HG02610 (cell line): ENCODE measurements around the gene NGLY1.

Experiments used
- ATAC-seq: cut with Tn5 transposase; IDR thresholded peaks from one replicate; pipeline ENCODE4 v1.9.1; 2021; ENCODE audit warnings: mild to moderate bottlenecking, moderate library complexity; ENCODE audit not compliant: unreplicated experiment

The NGLY1 gene

GRCh38 chr3:25713341-25713985 lies 69.8 kb downstream of the NGLY1 start:
- no peak for ATAC-seq

- no peak for ATAC-seq
Measured at GRCh38 chr3:25711090-25711489, 72.2 kb downstream of the NGLY1 start.

DNA sequence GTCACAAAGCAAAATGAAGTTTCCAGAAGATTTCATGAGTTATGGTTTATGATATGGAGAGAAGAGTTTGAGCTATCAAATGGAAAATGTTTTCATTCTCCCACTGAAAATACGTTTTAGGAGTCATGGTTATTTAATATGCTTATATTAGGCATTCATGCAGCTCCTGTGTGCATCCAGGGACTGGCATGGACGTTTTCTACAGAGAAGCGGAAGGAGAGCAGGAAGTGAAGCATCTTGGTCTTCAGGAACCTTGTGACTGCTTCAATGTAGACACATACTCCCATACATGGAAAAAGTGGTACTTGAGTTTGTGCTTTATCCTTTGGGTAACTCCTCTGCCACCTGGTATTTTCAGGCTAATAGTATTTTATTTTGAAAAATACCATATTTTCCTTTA lies 75.2 kb downstream of the NGLY1 start:
- ATAC-seq, result no peak

- ATAC-seq, result no peak
Measured at GRCh38 chr3:25707268-25707926, 75.8 kb downstream of the NGLY1 start.

- no peak for ATAC-seq
Measured at GRCh38 chr3:25706213-25706612, 77.0 kb downstream of the NGLY1 start.

- ATAC-seq, result no peak
Measured at GRCh38 chr3:25697553-25697952, 85.7 kb downstream of the NGLY1 start.

- ATAC-seq, result no peak
Measured at GRCh38 chr3:25695731-25696420, 87.4 kb downstream of the NGLY1 start.

GRCh38 chr3:25693238-25693637 lies 90.0 kb downstream of the NGLY1 start:
- ATAC-seq, result no peak

GRCh38 chr3:25692341-25692740 lies 90.9 kb downstream of the NGLY1 start:
- ATAC-seq, result no peak

DNA sequence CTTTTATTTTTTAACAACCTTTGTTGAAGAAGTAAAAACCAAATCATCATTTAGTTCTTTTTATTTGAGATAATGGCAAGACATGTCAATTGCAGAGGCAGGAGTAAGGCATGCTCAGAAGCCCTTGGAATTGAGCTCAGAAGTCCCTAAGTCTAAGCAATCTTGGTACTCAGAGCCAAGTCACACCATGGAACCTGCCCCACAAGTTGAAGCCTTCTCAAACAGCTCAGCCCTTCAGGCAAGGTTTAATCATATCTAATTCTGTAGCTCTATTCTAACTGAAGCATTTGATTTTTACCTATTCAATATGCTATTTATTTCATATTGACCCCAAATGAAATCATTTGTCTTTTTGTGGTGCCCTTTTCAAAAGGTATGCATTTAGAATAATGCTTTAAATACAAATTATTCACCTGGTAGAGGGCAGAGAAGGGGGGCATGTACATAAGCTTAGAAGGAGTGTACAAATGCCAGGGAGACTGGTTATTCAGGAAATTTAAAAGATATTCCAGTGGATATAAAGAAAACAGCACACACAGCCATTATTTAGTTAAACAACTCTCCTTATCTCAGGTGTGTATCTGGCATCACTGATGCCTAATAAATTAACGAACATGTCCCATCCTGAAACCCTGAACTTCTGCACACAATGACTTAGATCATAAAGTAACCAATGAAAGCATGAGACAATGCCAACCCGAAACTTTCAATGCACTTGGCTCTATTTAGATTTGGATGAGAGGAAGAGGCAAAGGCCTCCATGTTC lies 92.3 kb downstream of the NGLY1 start:
- no peak for ATAC-seq

- no peak for ATAC-seq
Measured at GRCh38 chr3:25689226-25689625, 94.0 kb downstream of the NGLY1 start.

DNA sequence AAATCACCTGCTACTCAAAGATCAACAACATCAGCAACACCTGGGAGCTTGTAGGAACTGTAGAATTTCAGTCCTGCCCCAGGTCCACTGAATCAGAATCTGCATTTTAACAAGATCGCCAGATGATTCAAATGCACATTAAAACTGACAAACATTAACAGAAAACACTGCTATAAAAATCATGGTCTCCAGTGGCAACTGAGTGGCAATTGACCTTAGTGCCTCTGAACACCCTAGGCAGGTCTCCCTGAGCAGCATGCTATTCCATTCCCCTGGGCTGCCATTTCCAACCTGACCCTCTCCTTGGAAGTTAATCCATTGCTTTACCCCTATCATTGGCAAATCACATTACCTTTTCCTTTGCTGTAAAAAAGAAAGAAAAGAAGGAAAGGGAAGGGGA lies 95.5 kb downstream of the NGLY1 start:
- no peak for ATAC-seq

- no peak for ATAC-seq
Measured at GRCh38 chr3:25686766-25687165, 96.5 kb downstream of the NGLY1 start.

- ATAC-seq, result no peak
Measured at GRCh38 chr3:25683882-25684281, 99.4 kb downstream of the NGLY1 start.

GRCh38 chr3:25683410-25683809 lies 99.8 kb downstream of the NGLY1 start:
- ATAC-seq, result no peak

DNA sequence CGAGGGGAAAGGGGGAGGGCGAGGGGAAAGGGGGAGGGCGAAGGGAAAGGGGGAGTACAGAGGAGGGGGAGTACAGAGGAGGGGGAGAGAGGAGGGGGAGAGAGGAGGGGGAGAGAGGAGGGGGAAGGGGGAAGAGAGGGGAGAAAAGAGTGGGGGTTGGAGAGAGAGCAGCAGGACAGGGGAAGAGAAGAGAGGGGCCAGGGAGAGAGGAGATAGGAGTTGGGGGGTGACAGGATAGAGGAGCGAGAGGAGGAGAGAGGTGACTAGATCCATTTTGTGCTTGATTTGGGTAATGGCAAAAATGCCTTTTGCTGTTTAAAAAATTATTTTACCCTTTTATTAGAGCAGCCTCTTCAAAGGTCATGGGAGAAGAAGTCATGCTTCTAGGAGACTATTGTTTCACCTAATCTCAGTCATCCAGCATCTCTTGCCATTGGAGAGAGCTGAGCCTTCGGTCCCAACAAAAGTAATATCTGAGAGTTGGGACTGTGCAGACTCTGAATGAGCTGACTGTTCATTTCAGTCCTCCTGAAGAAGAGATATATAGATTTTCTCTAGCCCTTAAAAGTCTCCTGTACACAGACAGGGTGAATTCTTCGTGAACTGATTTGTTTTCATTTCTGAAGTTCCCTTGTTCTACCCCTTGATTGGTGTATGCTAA lies 103.5 kb downstream of the NGLY1 start:
- ATAC-seq, result no peak

GRCh38 chr3:25679166-25679565 lies 104.1 kb downstream of the NGLY1 start:
- ATAC-seq, result no peak

- no peak for ATAC-seq
Measured at GRCh38 chr3:25678581-25678980, 104.7 kb downstream of the NGLY1 start.

- ATAC-seq, result no peak
Measured at GRCh38 chr3:25677121-25677520, 106.1 kb downstream of the NGLY1 start.

DNA sequence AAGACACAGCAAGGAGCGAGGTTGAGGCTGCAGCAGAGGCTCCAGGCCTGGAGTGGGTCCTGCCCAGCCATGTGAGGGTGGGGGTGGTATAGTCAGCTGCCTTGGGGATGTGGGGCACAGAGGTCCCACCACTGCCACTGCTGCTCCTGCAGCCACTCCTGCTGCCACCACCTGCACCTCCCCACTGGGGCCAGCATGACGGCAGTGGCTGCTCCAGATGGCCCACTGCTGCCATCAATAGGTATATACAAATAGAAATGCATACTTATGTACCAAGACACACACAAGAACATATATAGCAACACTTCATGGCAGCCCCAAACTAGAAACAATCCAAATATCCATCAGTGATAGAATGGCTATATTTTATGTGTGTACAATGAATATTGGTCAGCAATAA lies 108.6 kb downstream of the NGLY1 start:
- ATAC-seq, result no peak

DNA sequence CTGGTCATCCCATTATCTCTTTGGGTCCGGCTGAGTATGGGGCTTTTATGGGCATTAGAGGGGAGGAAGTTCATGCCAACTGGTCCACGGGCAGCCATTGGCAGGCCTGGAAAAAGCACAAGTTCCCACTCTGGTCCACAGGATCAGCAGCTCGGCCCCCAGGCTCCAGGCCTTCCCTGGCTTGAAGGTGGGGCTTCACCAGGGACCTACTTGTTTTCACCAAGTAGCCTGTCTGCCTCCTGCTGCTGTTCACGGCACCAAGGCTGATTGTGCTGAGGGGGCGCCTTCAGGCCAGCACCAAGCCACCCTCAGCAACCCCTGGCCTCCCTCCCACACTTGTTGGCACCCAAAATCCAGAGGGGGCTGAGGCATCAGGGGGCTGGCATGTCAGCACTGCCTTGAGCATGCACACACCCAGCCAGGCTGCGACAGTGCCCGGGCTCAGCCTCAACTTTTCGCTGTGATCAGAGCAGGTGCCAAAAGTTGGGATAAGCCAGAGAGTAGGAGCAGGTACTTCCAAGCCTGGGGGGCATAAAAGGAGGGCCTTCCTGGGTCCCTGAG lies 109.4 kb downstream of the NGLY1 start:
- no peak for ATAC-seq
